Hepatocyte (in vitro differentiated cells): ENCODE results near the gene RND3. TPM values are rescaled to one million over a fixed set of nuclear protein-coding genes. Genes with fewer than 3 reads are reported as not detected.

ENCODE experiments used
- DNase-seq: peaks from one replicate; pipeline ENCODE4 v3.0.0-alpha.2; 2016; ENCODE audit warnings: low spot score
- H2AFZ ChIP-seq: fragments of 200-600 bp; sonication (generic); 2 replicates; pipeline ENCODE4 v1.6.0; 2016; ENCODE audit warnings: antibody characterized with exemption, mild to moderate bottlenecking
- H3K27ac ChIP-seq: fragments of 200-600 bp; sonication (generic); 2 replicates; pipeline ENCODE4 v1.5.1; 2016; ENCODE audit warnings: mild to moderate bottlenecking
- H3K27me3 ChIP-seq: fragments of 200-600 bp; sonication (generic); 2 replicates; pipeline ENCODE4 v1.6.1; 2016
- H3K36me3 ChIP-seq: fragments of 200-600 bp; sonication (generic); replicated peaks from 2 replicates; pipeline ENCODE4 v1.5.1; 2016; ENCODE audit warnings: low read depth; ENCODE audit not compliant: insufficient read depth
- H3K4me1 ChIP-seq: fragments of 200-600 bp; sonication (generic); 2 replicates; pipeline ENCODE4 v1.5.1; 2016; ENCODE audit warnings: mild to moderate bottlenecking, moderate library complexity; ENCODE audit not compliant: insufficient read depth
- H3K4me2 ChIP-seq: fragments of 200-600 bp; sonication (generic); 2 replicates; pipeline ENCODE4 v1.6.0; 2016
- H3K4me3 ChIP-seq: fragments of 200-600 bp; sonication (generic); 2 replicates; pipeline ENCODE4 v1.5.1; 2016; ENCODE audit warnings: mild to moderate bottlenecking
- H3K79me2 ChIP-seq: fragments of 200-600 bp; sonication (generic); 2 replicates; pipeline ENCODE4 v1.6.0; 2017; ENCODE audit warnings: mild to moderate bottlenecking
- H3K9me2 ChIP-seq: fragments of 200-600 bp; sonication (generic); replicated peaks from 2 replicates; pipeline ENCODE4 v1.6.0; 2017; ENCODE audit warnings: mild to moderate bottlenecking; ENCODE audit not compliant: insufficient read depth
- H3K9me3 ChIP-seq: fragments of 200-600 bp; sonication (generic); 2 replicates; pipeline ENCODE4 v1.5.1; 2016; ENCODE audit warnings: low read depth, mild to moderate bottlenecking
- H4K20me1 ChIP-seq: fragments of 200-600 bp; sonication (generic); 2 replicates; pipeline ENCODE4 v1.6.0; 2016; ENCODE audit warnings: mild to moderate bottlenecking; ENCODE audit not compliant: insufficient read depth, poor library complexity, severe bottlenecking
- EZH2 ChIP-seq: fragments of 200-600 bp; sonication (generic); IDR thresholded peaks from 2 replicates; pipeline ENCODE4 v1.6.1; 2016; ENCODE audit warnings: antibody characterized with exemption, mild to moderate bottlenecking, borderline replicate concordance
- EZH2phosphoT487 ChIP-seq: fragments of 200-600 bp; sonication (generic); IDR thresholded peaks from one replicate; pipeline ENCODE4 v1.6.1; 2018; ENCODE audit warnings: antibody characterized with exemption, mild to moderate bottlenecking, low read depth, moderate library complexity; ENCODE audit not compliant: unreplicated experiment, severe bottlenecking
- WGBS: methylation state at CpG from one replicate; pipeline ENCODE4 v1.1.6; 2016; ENCODE audit warnings: low lambda C conversion rate; ENCODE audit errors: missing lambda C conversion rate; 5-methylcytosine and 5-hydroxymethylcytosine counted together
- polyA plus RNA-seq: library from polyadenylated mRNA; unstranded; fragments of >200 nt; fragmentation: Nextera tagmentation; extraction: Ambion mirVana; gene quantifications from 2 replicates; pipeline ENCODE4 v1.2.1, GENCODE V29; 2016
- total RNA-seq: library from RNA; depleted of rRNA; stranded (reverse); fragments of >200 nt; gene quantifications from 2 replicates; pipeline ENCODE4 v1.2.3, GENCODE V29; 2014
- TF ChIP-seq, protein P1 (sequence below): fragments of 200-600 bp; sonication (generic); IDR thresholded peaks from 2 replicates; pipeline ENCODE4 v1.5.1; 2016; ENCODE audit warnings: antibody characterized with exemption, mild to moderate bottlenecking; ENCODE audit not compliant: poor library complexity

Gene RND3
- total and polyA plus RNA-seq, 2 experiments from 2014 or later, result 118 to 135 TPM

DNA sequence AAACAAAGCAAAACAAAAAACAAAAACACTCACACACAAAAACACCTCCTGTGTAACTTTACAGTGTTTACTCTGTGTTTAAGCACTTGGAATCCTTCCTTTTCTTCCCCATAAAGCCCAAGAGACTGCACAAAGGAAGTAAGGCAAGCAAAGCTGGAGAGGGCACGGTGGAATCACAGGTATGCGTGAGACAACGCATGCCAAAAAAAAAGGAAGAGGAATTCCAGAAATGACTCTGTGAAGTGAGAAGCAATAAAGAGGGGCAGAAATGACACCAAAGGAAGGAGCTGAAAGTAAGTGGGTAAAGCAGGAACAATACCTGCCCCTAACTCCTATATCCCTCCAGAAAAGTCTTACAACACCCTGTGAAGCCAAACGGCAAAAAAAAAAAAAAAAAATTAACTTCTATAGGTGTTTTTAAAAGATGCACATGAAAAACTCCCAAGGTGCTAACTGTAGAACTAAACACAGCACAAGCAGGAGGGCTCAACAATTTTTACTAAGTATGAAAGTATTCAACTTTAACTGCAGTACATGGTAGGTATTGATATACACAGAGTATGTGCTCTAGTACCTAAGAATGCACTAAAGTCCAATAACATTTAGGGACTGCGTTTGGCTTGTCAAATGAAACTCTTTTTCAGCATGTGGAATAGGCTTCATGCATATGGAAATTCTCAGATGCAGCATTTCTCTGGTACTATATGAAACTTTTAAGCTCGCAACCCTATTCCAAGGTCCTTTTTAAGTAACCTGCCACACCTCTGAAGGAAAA is 9.1 kb downstream of the RND3 start:
- no peak for DNase-seq
- peak overlapping the region; percentile 88 for H3K4me2 ChIP-seq
- H3K9me3 ChIP-seq, result no peaks in the 10 kb centered on the region
- peak overlapping the region; percentile 94 for H3K27ac ChIP-seq
- no peak for TF ChIP-seq EZH2phosphoT487
- TF ChIP-seq, protein P1, sequence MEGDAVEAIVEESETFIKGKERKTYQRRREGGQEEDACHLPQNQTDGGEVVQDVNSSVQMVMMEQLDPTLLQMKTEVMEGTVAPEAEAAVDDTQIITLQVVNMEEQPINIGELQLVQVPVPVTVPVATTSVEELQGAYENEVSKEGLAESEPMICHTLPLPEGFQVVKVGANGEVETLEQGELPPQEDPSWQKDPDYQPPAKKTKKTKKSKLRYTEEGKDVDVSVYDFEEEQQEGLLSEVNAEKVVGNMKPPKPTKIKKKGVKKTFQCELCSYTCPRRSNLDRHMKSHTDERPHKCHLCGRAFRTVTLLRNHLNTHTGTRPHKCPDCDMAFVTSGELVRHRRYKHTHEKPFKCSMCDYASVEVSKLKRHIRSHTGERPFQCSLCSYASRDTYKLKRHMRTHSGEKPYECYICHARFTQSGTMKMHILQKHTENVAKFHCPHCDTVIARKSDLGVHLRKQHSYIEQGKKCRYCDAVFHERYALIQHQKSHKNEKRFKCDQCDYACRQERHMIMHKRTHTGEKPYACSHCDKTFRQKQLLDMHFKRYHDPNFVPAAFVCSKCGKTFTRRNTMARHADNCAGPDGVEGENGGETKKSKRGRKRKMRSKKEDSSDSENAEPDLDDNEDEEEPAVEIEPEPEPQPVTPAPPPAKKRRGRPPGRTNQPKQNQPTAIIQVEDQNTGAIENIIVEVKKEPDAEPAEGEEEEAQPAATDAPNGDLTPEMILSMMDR, result no peak
- TF ChIP-seq EZH2, result no peak
- H3K9me2 ChIP-seq, result no peaks in the 10 kb centered on the region
- no peaks in the 10 kb centered on the region for H3K27me3 ChIP-seq
- H3K79me2 ChIP-seq, result peaks cover 100% of the 10 kb centered on the region
- H4K20me1 ChIP-seq, result peaks cover 86% of the 10 kb centered on the region
- 38% methylated on average over 6 of the region's 6 CpGs for WGBS
- H2AFZ ChIP-seq, result no peak overlapping the region
- peaks cover 98% of the 10 kb centered on the region for H3K4me1 ChIP-seq
- peak overlapping the region; percentile 8 for H3K4me3 ChIP-seq
- no peaks in the 10 kb centered on the region for H3K36me3 ChIP-seq

DNA sequence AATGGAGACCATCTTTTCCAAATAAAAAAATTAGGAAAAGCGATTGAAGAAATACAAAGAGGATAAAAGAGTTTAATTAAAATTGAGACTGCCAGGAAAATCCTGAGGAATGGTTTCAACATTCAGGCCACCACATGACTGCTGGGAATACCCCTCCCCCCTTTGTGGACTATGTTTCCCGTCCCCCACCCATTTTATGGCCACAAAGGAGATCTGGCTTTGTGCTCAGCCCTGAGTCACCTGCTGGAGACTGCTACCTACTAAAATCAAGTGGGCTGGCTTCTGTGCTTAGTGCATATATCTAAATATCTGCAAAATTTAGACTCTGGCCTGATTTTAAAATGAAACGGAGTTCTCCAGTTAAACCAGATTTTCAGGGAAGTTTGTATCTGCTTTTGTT is 10.1 kb downstream of the RND3 start:
- Histone ChIP-seq H3K36me3 (no peaks in the 10 kb centered on the region), H4K20me1 (peaks cover 78% of the 10 kb centered on the region), H3K4me2 (peak overlapping the region; percentile 88), H2AFZ (no peak overlapping the region), H3K27me3 (no peaks in the 10 kb centered on the region), H3K4me3 (peak overlapping the region; percentile 8), H3K4me1 (peaks cover 99% of the 10 kb centered on the region), H3K79me2 (peaks cover 98% of the 10 kb centered on the region), H3K9me2 (no peaks in the 10 kb centered on the region), H3K27ac (peak overlapping the region; percentile 94), H3K9me3 (no peaks in the 10 kb centered on the region)
- TF ChIP-seq EZH2 (no peak), EZH2phosphoT487 (no peak)
- TF ChIP-seq, protein P1, result no peak
- 55% methylated on average over 3 of the region's 3 CpGs for WGBS
- peak; percentile 79 for DNase-seq

DNA sequence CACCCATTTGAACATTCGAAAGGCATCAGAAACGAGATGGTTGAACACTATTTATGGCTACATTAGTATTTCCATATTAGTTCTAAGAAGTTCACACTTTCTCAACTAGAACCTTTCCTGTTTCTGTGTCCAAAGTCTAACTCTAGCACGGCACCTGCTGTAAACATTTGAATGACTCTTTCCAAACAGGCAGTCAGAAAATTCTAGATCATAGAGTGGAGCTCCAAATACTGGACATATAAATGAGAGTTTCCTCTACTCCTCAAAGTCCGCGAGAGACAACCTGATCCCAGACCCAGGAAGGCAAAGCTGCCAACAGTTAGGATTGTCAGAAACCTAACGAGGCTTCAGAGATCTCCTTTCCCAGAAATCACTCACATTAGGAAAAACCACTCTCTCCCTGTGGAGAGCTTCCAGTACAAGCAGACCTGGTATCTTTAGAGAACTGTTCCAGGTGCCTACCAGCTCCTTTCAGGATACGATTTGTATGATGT is 10.6 kb downstream of the RND3 start:
- Histone ChIP-seq H3K9me3 (no peaks in the 10 kb centered on the region), H3K27me3 (no peaks in the 10 kb centered on the region), H3K9me2 (no peaks in the 10 kb centered on the region), H3K4me1 (peaks cover 99% of the 10 kb centered on the region), H3K4me2 (peak overlapping the region; percentile 88), H3K4me3 (no peak overlapping the region), H3K27ac (peak overlapping the region; percentile 94), H3K79me2 (peaks cover 97% of the 10 kb centered on the region), H3K36me3 (no peaks in the 10 kb centered on the region), H4K20me1 (peaks cover 76% of the 10 kb centered on the region), H2AFZ (no peak overlapping the region)
- DNase-seq, result no peak
- 54% methylated on average over 7 of the region's 7 CpGs for WGBS
- TF ChIP-seq EZH2 (no peak), EZH2phosphoT487 (no peak)
- TF ChIP-seq, protein P1, result no peak
